ENCODE data around the gene KIAA0825. TPM values are rescaled to one million over a fixed set of nuclear protein-coding genes. Genes with fewer than 3 reads are reported as not detected.

KIAA0825 gene, protein sequence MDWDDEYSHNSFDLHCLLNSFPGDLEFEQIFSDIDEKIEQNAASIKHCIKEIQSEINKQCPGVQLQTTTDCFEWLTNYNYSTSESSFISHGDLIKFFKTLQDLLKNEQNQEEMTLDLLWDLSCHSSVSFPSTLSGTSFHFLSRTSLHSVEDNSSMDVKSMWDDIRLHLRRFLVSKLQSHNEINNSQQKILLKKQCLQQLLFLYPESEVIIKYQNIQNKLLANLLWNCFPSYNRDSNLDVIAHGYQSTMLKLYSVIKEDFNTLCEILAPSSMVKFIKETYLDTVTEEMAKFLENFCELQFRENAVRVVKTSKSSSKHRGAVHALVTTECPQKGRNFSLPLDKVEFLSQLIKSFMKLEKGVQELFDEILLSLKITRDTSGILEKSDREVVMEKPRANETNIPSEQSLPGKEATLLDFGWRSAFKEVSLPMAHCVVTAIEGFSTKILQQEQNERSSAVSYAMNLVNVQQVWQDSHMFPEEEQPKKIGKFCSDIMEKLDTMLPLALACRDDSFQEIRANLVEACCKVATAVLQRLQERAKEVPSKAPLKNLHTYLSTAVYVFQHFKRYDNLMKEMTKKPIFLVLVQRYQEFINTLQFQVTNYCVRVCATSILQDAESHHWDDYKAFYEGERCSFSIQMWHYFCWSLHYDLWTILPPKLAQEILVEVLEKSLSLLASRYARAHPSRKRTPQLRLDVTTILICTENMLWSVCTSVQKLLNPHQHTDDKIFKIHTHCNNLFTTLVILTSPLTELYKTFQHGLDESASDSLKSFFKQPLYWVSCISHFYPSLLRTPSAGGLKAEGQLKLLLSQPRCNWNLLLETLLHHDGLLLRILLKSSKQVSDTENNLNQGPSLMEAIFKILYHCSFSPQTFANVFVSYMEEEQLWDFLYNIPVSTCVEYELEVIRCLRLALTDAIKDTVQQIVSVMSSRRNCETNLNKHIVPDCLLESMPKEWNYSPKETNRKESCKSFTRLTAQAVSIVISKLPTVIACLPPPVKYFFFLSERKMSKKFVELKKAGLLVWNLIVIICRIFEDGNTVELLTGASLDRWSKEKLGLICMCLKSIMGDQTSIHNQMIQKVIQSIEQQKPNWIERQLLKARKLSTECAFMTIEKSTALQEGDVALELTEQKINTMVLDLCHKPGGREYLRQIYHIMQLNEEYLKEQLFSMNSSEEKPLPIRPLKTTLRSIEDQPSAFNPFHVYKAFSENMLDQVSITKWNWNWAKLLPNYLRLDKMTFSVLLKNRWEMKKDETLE (N-terminal part only)
- 0.87 and 0.92 TPM in 2 replicates for total RNA-seq

DNA sequence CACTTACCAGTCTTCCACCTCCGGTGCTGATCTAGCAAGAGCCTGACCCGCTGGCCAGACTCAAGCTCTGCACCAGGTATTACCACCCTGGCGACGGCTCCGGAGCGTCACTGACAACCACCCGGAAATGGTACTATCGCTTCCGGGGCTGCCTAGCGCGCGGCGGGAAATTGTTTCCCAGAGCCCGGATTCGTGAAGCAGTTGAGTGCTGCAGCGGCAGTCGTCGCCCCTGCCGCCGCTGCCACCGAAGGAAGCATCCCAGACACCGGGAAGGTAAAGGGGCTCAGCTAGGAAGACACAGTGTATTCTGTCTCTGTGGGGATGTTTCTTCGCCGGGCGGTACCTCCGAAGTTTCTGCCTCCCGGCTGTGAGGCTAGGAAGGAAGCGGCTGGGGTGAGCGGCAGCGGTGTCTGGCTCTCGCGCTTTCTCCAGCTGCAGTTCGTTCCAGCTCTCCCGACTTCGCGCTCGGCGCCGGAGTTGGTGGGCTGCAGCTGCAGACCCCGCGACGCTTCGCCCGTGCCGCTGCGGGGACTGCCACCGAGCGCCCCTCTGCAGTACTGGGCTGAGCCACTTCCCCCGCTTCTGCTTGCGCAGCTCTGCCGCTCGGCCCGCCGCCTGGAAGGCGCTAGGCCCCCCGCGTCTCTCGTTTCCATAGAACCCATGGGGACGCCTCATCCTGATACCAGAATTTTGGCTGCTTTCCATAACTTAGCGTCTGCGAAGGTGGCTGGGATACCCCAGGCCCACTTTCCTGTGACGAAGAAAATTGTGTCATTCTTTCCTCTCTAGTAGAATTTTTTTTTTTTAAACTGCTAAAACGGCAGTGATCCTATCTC, at the start of gene KIAA0825, which contains the start of gene SLF1:
TSS of gene KIAA0825 (minus strand) at position 112 of the 836 bp plus-strand sequence. CDS start 81,478 bp downstream, outside the sequence.
TSS of gene SLF1 (plus strand) at position 177 of the 836 bp plus-strand sequence. CDS start 10,142 bp downstream, outside the sequence.
- DNase-seq (ENCODE audit: low read depth): peak; percentile 47
- H3K4me3 ChIP-seq (ENCODE audit: low read depth, low read length): peak within 1 kb of the TSS; percentile 86
- TF ChIP-seq, protein P1, sequence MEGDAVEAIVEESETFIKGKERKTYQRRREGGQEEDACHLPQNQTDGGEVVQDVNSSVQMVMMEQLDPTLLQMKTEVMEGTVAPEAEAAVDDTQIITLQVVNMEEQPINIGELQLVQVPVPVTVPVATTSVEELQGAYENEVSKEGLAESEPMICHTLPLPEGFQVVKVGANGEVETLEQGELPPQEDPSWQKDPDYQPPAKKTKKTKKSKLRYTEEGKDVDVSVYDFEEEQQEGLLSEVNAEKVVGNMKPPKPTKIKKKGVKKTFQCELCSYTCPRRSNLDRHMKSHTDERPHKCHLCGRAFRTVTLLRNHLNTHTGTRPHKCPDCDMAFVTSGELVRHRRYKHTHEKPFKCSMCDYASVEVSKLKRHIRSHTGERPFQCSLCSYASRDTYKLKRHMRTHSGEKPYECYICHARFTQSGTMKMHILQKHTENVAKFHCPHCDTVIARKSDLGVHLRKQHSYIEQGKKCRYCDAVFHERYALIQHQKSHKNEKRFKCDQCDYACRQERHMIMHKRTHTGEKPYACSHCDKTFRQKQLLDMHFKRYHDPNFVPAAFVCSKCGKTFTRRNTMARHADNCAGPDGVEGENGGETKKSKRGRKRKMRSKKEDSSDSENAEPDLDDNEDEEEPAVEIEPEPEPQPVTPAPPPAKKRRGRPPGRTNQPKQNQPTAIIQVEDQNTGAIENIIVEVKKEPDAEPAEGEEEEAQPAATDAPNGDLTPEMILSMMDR (conservative IDR thresholded peaks at IDR 0.05; ENCODE audit: low read depth, low read length): no peak

DNA sequence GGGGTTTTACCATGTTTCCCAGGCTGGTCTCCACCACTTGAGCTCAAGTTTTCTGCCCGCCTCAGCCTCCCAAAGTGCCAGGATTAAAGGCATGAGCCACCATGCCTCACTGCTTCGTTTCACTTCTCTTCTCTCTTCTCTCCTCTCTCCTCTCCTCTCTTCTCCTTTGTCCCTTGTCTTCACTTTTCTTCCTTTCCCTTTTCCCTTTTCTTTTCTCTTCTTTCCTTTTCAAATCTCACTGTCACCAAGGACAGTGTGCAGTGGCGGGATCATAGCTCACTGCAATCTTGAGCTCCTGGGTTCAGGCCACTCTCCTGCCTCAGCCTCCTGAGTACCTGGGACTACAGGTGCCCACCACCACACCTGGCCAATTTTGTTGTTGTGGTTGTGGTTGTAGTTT, 49.5 kb upstream of the KIAA0825 start:
- DNase-seq (ENCODE audit: low read depth): no peak
- no peak overlapping the region for H3K4me3 ChIP-seq (ENCODE audit: low read depth, low read length)
- TF ChIP-seq, protein P1 (conservative IDR thresholded peaks at IDR 0.05; ENCODE audit: low read depth, low read length): no peak

DNA sequence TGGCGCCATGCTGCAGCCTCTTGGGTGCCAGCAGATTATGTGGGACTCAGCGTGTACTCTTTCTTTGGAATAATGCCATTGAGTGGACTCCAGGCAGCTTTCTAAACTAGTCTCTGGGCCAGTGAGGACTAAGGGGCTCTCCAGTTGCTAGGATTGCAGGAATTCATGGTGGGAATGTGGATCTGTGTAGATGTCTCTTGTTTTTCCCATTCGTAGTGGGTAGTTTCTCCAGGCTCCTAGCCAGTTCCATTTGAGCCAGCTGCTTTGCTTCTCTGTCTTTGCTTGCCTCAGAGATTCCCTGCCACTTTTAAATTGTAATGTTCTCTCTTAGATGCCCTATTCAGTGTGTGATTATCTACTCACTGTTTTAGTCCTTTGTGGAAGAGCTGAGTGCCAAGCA, 42.7 kb upstream of the KIAA0825 start:
- TF ChIP-seq, protein P1 (conservative IDR thresholded peaks at IDR 0.05; ENCODE audit: low read depth, low read length): no peak
- DNase-seq (ENCODE audit: low read depth): no peak
- H3K4me3 ChIP-seq (ENCODE audit: low read depth, low read length): no peak overlapping the region

DNA sequence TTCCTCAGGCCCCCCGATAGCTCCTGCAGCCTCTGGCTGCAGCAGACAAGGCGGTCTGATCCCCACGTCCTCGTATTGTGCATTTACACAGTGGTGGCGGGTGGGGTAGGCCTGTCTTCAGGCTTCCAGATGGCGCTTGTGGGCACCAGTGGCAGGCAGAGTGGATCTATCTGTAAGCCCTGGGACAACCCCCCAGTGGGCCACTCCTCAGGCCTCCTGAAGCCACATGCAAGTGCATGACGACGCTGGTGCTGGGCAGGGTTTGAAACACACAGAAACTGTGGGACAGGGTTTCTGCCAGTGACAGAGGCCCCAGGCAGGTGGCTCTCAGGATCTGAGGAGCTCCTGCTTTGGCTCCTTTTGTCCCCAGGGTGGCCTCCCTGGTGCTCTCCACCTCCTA, 42.1 kb upstream of the KIAA0825 start:
- TF ChIP-seq, protein P1 (conservative IDR thresholded peaks at IDR 0.05; ENCODE audit: low read depth, low read length): no peak
- H3K4me3 ChIP-seq (ENCODE audit: low read depth, low read length): no peak overlapping the region
- DNase-seq (ENCODE audit: low read depth): no peak

DNA sequence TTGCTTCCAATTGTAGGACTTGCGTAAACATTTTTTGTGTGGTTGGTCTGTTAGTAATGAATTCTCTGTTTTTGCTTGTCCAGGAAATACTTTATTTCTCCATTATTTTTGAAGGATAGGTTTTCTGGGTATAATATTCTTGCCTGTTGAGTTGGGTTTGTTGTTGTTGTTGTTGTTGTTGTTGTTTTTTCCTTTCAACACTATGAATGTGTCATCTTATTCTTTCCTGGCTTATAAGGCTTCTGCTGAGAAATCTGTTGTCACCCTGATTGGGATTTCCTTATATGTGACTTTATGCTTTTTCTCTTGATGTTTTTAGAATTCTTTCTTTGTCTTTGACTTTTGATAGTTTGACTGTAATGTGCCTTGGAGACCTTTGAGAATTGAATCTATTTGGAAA, 39.9 kb upstream of the KIAA0825 start:
- TF ChIP-seq, protein P1 (conservative IDR thresholded peaks at IDR 0.05; ENCODE audit: low read depth, low read length): no peak
- DNase-seq (ENCODE audit: low read depth): no peak
- no peak overlapping the region for H3K4me3 ChIP-seq (ENCODE audit: low read depth, low read length)

DNA sequence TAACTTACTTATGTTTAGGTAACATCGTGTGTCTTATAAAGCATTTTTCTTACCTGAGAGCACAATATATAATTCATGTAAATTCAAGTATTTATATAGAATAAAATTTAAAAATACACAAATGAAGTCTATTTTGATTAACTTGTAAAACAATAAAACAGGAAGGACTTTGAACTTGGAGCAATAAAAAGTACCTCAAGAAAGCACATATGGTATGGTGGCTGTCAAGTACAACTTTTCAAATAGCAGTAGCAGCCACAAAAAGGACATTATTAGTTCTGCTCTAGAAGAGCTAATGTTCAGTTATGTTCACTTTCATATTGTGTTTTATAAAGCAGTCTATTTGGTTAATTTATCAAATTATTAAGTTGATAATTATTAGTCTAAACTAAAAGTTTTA, 31.5 kb upstream of the KIAA0825 start:
- no peak overlapping the region for H3K4me3 ChIP-seq (ENCODE audit: low read depth, low read length)
- TF ChIP-seq, protein P1 (conservative IDR thresholded peaks at IDR 0.05; ENCODE audit: low read depth, low read length): no peak
- DNase-seq (ENCODE audit: low read depth): no peak

Measured in epithelial cell of proximal tubule (primary cell).